ENCODE data around the gene AGO3. TPM values are rescaled to one million over a fixed set of nuclear protein-coding genes. Genes with fewer than 3 reads are reported as not detected.

The AGO3 gene
- total RNA-seq, 1 donor from 2014 or later: 19.1 TPM

DNA sequence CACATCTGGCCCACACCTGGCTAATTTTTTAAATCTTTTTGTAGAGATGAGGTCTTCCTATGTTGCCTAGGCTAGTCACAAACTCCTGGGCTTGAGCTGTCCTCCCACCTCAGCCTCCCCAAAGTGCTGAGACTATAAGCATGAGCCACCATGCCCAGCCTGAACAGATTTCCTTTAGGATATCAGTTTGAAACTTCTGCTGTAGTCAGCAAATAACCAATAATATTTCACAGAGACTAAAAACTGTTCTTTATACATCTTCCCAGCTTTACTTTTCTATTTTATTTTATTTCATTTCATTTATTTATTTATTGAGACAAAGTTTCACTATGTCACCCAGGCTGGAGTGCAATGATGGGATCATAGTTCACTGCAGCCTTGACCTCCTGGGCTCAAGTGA is 123.1 kb downstream of the AGO3 start:
- DNase-seq (ENCODE audit: low read depth): no peak
- H3K4me3 ChIP-seq (ENCODE audit: low read depth, low read length): no peak overlapping the region
- TF ChIP-seq, protein P1, sequence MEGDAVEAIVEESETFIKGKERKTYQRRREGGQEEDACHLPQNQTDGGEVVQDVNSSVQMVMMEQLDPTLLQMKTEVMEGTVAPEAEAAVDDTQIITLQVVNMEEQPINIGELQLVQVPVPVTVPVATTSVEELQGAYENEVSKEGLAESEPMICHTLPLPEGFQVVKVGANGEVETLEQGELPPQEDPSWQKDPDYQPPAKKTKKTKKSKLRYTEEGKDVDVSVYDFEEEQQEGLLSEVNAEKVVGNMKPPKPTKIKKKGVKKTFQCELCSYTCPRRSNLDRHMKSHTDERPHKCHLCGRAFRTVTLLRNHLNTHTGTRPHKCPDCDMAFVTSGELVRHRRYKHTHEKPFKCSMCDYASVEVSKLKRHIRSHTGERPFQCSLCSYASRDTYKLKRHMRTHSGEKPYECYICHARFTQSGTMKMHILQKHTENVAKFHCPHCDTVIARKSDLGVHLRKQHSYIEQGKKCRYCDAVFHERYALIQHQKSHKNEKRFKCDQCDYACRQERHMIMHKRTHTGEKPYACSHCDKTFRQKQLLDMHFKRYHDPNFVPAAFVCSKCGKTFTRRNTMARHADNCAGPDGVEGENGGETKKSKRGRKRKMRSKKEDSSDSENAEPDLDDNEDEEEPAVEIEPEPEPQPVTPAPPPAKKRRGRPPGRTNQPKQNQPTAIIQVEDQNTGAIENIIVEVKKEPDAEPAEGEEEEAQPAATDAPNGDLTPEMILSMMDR (conservative IDR thresholded peaks at IDR 0.05; ENCODE audit: low read depth, low read length): no peak

DNA sequence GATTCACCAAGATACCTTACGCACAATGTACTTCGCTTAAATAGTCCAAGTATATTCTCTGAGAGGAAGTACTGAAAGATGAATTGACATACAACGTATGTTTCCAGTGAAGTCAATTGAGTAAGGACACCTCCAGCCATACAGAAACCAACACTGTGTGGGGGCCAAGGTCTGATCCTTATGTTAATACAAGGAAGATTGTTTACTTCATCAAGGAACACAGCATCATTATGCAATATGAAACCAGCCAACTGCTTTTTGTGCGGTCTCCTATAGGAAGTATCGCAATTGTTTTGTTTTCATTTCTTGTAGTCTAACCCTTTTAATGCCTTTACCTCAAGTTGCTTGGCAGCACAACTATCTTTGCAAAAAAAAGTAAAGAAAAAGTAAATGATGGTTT is 124.8 kb downstream of the AGO3 start:
- no peak for DNase-seq (ENCODE audit: low read depth)
- TF ChIP-seq, protein P1 (conservative IDR thresholded peaks at IDR 0.05; ENCODE audit: low read depth, low read length): no peak
- no peak overlapping the region for H3K4me3 ChIP-seq (ENCODE audit: low read depth, low read length)

DNA sequence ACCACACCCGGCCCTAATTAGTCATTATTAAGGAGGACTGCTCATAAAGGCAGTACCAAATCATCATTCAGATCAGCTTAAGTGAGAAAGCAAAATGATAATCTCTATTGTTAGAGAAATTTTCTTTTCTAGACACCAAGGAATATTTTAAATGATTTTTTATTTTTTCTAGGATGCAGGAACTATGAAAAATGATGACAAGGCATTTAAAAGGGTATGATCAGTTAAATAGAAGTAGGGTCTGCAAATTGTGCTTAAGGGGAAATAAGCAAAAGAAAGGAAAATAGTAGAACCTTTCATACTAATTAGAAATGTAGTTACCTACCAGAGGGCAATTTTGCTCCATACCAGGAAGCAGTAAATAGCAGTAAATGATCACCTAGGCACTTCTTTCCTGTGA is 131.4 kb downstream of the AGO3 start:
- TF ChIP-seq, protein P1 (conservative IDR thresholded peaks at IDR 0.05; ENCODE audit: low read depth, low read length): no peak

DNA sequence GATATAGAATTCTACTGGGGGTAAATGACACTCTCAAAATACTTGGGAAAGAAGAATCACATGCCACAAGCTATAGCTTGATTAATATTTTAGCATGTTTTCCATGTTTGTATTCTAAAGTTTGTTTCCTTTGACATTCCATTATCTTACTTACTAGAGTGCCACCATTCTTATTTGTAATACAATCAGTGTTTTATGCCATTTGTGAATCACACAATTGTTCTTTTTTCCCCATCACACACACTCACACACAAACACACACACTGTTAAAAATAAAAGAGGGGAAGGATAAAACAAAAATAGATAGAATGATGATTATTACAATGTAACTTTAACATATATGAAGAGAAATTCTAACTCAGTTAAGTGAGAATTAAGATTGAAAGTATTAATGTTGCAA is 137.0 kb downstream of the AGO3 start:
- TF ChIP-seq, protein P1 (conservative IDR thresholded peaks at IDR 0.05; ENCODE audit: low read depth, low read length): no peak
- DNase-seq (ENCODE audit: low read depth): no peak
- no peak overlapping the region for H3K4me3 ChIP-seq (ENCODE audit: low read depth, low read length)

More for the DNA sequence above, 131.4 kb downstream of the AGO3 start:
- no peak overlapping the region for H3K4me3 ChIP-seq (ENCODE audit: low read depth, low read length)
- no peak for DNase-seq (ENCODE audit: low read depth)

DNA sequence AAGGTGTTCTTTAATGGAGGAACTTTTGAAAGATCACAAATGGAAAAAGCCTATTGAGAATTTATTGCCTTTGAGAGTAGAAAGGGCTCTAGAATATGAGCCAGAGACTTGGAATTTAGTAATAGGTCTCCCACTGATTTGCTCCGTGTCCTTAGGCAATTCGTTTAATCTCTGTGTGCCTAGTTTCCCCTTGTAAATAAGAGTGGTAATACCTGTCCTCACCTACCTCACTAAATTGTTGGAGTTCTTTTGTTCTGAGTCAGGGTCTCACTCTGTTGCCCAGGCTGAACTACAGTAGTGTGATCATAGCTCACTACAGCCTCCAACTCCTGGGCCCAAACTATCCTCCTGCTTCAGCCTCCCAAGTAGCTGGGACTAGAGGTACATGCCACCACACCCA is 138.0 kb downstream of the AGO3 start:
- H3K4me3 ChIP-seq (ENCODE audit: low read depth, low read length): no peak overlapping the region
- TF ChIP-seq, protein P1 (conservative IDR thresholded peaks at IDR 0.05; ENCODE audit: low read depth, low read length): no peak
- DNase-seq (ENCODE audit: low read depth): no peak

DNA sequence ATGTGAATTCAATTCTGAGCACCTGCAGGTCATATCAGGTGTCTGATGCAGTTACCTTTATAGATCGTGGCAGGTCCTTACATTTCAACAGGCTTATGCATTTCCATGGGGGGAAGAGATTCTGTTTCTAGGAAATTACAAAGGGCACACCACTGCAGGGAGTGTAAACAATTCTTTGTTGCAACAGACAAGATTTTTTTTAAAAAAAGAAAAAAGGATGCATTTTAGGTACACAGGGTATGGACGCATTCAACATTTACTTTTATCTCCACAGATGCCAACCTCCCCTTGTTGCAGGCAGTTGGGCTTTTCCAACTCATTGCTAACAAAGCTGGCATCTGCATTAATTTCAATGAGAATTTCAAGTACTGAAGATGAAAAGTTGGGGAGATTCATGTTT is 139.4 kb downstream of the AGO3 start:
- TF ChIP-seq, protein P1 (conservative IDR thresholded peaks at IDR 0.05; ENCODE audit: low read depth, low read length): no peak
- DNase-seq (ENCODE audit: low read depth): no peak
- H3K4me3 ChIP-seq (ENCODE audit: low read depth, low read length): no peak overlapping the region

DNA sequence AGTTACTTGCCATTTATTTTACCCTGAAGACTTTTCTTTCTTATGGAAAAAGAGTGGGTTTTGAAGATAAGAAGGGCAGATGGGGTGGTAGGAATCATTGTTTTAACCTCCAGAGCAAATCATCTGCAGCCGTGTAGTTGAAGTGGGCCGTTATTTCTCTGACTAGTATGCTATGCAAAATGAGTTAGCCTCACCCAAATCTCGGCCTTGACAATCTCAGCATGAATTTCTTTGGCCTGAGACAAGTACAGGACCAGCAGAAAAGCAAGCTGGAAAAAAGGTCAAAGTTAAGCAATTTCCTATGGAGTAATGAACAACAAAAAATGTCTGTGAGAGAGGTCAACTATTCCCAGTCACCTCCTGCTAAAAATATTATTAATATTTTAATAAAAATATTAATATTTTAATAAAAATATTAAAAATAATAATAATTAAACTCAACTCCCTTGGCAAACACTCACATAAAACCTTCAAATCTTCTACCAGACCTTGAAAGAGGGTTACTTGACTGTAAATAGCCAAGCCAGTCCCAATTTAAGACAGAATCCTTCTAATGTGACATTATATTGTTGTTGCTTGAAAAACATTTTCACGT is 146.2 kb downstream of the AGO3 start:
- no peak overlapping the region for H3K4me3 ChIP-seq (ENCODE audit: low read depth, low read length)
- no peak for DNase-seq (ENCODE audit: low read depth)
- TF ChIP-seq, protein P1 (conservative IDR thresholded peaks at IDR 0.05; ENCODE audit: low read depth, low read length): no peak

All from epithelial cell of proximal tubule (primary cell).